Activated naive CD4-positive, alpha-beta T cell (primary cell): ENCODE measurements around the gene POLR2M.

Source experiments
- DNase-seq, 4 experiments: peaks; one replicate each; lab custom pipeline; 2025; lab: John Stamatoyannopoulos, UW

The POLR2M gene

GRCh38 chr15:57740048-57740447 lies 33.5 kb downstream of the POLR2M start:
- no peak for DNase-seq

- DNase-seq, result no peak
These were observed 34.6 kb downstream of the POLR2M start for GRCh38 chr15:57741089-57741488.

- DNase-seq, result no peak
These were observed 36.9 kb downstream of the POLR2M start for GRCh38 chr15:57743424-57743823.

- DNase-seq, result no peak
These were observed 40.3 kb downstream of the POLR2M start for GRCh38 chr15:57746786-57747185.

- no peak for DNase-seq
These were observed 40.8 kb downstream of the POLR2M start for GRCh38 chr15:57747206-57747896.

- no peak for DNase-seq
These were observed 44.8 kb downstream of the POLR2M start for GRCh38 chr15:57751177-57751800.

GRCh38 chr15:57752436-57752835 lies 45.9 kb downstream of the POLR2M start:
- no peak for DNase-seq

GRCh38 chr15:57752840-57753239 lies 46.3 kb downstream of the POLR2M start:
- no peak for DNase-seq

- no peak for DNase-seq
These were observed 50.0 kb downstream of the POLR2M start for GRCh38 chr15:57756466-57756865.

GRCh38 chr15:57758560-57758959 lies 52.0 kb downstream of the POLR2M start:
- DNase-seq, result no peak

GRCh38 chr15:57761562-57761961 lies 55.0 kb downstream of the POLR2M start:
- DNase-seq, result no peak

- no peak for DNase-seq
These were observed 55.8 kb downstream of the POLR2M start for GRCh38 chr15:57762302-57762701.

- DNase-seq, result no peak
These were observed 56.9 kb downstream of the POLR2M start for GRCh38 chr15:57763176-57763964.
